GM12891 (cell line): ENCODE measurements around the gene GPC6.

Experiments
- POLR2A ChIP-seq: IDR thresholded peaks from 2 replicates; pipeline ENCODE4 v1.6.1; 2011; ENCODE audit warnings: low read depth, low read length, control low read depth
- POLR2AphosphoS5 ChIP-seq: IDR thresholded peaks from 2 replicates; pipeline ENCODE4 v1.6.1; 2011; ENCODE audit warnings: low read depth, low read length, control low read depth

- TF ChIP-seq POLR2A (no peak), POLR2AphosphoS5 (no peak)
Observed at GRCh38 chr13:94371855-94372254, 1145.2 kb downstream of the GPC6 start.
